HG03457 (cell line): ENCODE results near the gene MRPL36.
"Not testable (repeated sequence)": the region's sequence is repeated elsewhere in the genome, so short reads cannot be mapped to it uniquely, and the experiment has no call there.

ENCODE experiments used
- ATAC-seq: cut with Tn5 transposase; IDR thresholded peaks from one replicate; pipeline ENCODE4 v1.9.1; 2021; ENCODE audit warnings: moderate number of reproducible peaks; ENCODE audit not compliant: unreplicated experiment

The MRPL36 gene

GRCh38 chr5:1799602-1800471 lies at the start of gene MRPL36:
Gene MRPL36 (minus strand): TSS chr5:1799837. CDS start chr5:1798935, 902 bp downstream.
- ATAC-seq = peak; percentile 41

- no peak for ATAC-seq
Observed at GRCh38 chr5:1847611-1848010, 48.0 kb upstream of the MRPL36 start.

- ATAC-seq = no peak
Observed at GRCh38 chr5:1847056-1847455, 47.4 kb upstream of the MRPL36 start.

GRCh38 chr5:1846583-1846982 lies 46.9 kb upstream of the MRPL36 start:
- no peak for ATAC-seq

GRCh38 chr5:1845696-1846095 lies 46.1 kb upstream of the MRPL36 start:
- ATAC-seq = no peak

- ATAC-seq = no peak
Observed at GRCh38 chr5:1844708-1845436, 45.2 kb upstream of the MRPL36 start.

GRCh38 chr5:1843761-1844160 lies 44.1 kb upstream of the MRPL36 start:
- ATAC-seq = not testable (repeated sequence)

GRCh38 chr5:1842004-1842819 lies 42.6 kb upstream of the MRPL36 start:
- no peak for ATAC-seq

- no peak for ATAC-seq
Observed at GRCh38 chr5:1840741-1841521, 41.3 kb upstream of the MRPL36 start.

GRCh38 chr5:1840071-1840547 lies 40.5 kb upstream of the MRPL36 start:
- no peak for ATAC-seq

- ATAC-seq = no peak
Observed at GRCh38 chr5:1838013-1838412, 38.4 kb upstream of the MRPL36 start.

- no peak for ATAC-seq
Observed at GRCh38 chr5:1836891-1837880, 37.5 kb upstream of the MRPL36 start.

- no peak for ATAC-seq
Observed at GRCh38 chr5:1836176-1836890, 36.7 kb upstream of the MRPL36 start.

- no peak for ATAC-seq
Observed at GRCh38 chr5:1835431-1835830, 35.8 kb upstream of the MRPL36 start.

- no peak for ATAC-seq
Observed at GRCh38 chr5:1834721-1835429, 35.2 kb upstream of the MRPL36 start.

GRCh38 chr5:1834022-1834551 lies 34.5 kb upstream of the MRPL36 start:
- no peak for ATAC-seq

- no peak for ATAC-seq
Observed at GRCh38 chr5:1833264-1834021, 33.8 kb upstream of the MRPL36 start.
